DOHH2 (cell line): ENCODE data around the gene KIF25.

Source experiments
- H3F3A ChIP-seq: fragments of 200-600 bp; sonication (generic), shearing (Covaris generic); 2 replicates; pipeline ENCODE4 v1.6.0; 2016; ENCODE audit warnings: antibody characterized with exemption, mild to moderate bottlenecking; ENCODE audit not compliant: control insufficient read depth, insufficient read depth
- H3K27ac ChIP-seq: fragments of 200-600 bp; sonication (generic); 2 replicates; pipeline ENCODE4 v1.5.1; 2014; ENCODE audit warnings: low read depth, mild to moderate bottlenecking, low read length, moderate library complexity
- H3K27me3 ChIP-seq: fragments of 200-600 bp; sonication (generic); 2 replicates; pipeline ENCODE4 v1.6.1; 2014; ENCODE audit warnings: mild to moderate bottlenecking, low read length, mixed read lengths; ENCODE audit not compliant: control insufficient read depth
- H3K36me3 ChIP-seq: fragments of 200-600 bp; sonication (generic); 2 replicates; pipeline ENCODE4 v1.6.1; 2014; ENCODE audit warnings: mild to moderate bottlenecking, low read length, moderate library complexity, mixed read lengths; ENCODE audit not compliant: control insufficient read depth
- H3K4me1 ChIP-seq: fragments of 200-600 bp; sonication (generic); 2 replicates; pipeline ENCODE4 v1.6.1; 2014; ENCODE audit warnings: mild to moderate bottlenecking, low read length, mixed read lengths; ENCODE audit not compliant: control insufficient read depth
- H3K4me2 ChIP-seq: fragments of 200-600 bp; sonication (generic); 2 replicates; pipeline ENCODE4 v1.6.0; 2014; ENCODE audit warnings: mild to moderate bottlenecking, low read length, moderate library complexity
- H3K4me3 ChIP-seq: fragments of 200-600 bp; sonication (generic); 2 replicates; pipeline ENCODE4 v1.5.1; 2014; ENCODE audit warnings: mild to moderate bottlenecking, low read length, mixed read lengths
- H3K79me2 ChIP-seq: fragments of 200-600 bp; sonication (generic); 2 replicates; pipeline ENCODE4 v1.6.1; 2014; ENCODE audit warnings: mild to moderate bottlenecking, low read length, mixed read lengths; ENCODE audit not compliant: control insufficient read depth
- H3K9me2 ChIP-seq: fragments of 200-600 bp; sonication (generic); replicated peaks from 2 replicates; pipeline ENCODE4 v1.6.1; 2014; ENCODE audit warnings: mild to moderate bottlenecking, low read length, mixed read lengths; ENCODE audit not compliant: control insufficient read depth
- H3K9me3 ChIP-seq: fragments of 200-600 bp; sonication (generic); 2 replicates; pipeline ENCODE4 v1.6.1; 2014; ENCODE audit warnings: antibody characterized with exemption, low read length, mixed read lengths; ENCODE audit not compliant: control insufficient read depth, insufficient read depth
- H4K20me1 ChIP-seq: fragments of 200-600 bp; sonication (generic); 2 replicates; pipeline ENCODE4 v1.6.0; 2014; ENCODE audit warnings: low read depth, mild to moderate bottlenecking, antibody characterized with exemption, low read length, moderate library complexity; ENCODE audit not compliant: control insufficient read depth, insufficient read depth
- EZH2phosphoT487 ChIP-seq: fragments of 200-600 bp; sonication (generic); IDR thresholded peaks from 2 replicates; pipeline ENCODE4 v1.6.1; 2017; ENCODE audit warnings: borderline replicate concordance, mild to moderate bottlenecking, antibody characterized with exemption, low read length, moderate library complexity, mixed read lengths
- TF ChIP-seq, protein P1 (sequence below): fragments of 200-600 bp; sonication (generic); IDR thresholded peaks from one replicate; pipeline ENCODE4 v1.5.1; 2014; ENCODE audit warnings: antibody characterized with exemption, mild to moderate bottlenecking, low read depth, low read length; ENCODE audit not compliant: poor library complexity, severe bottlenecking

The KIF25 gene

DNA sequence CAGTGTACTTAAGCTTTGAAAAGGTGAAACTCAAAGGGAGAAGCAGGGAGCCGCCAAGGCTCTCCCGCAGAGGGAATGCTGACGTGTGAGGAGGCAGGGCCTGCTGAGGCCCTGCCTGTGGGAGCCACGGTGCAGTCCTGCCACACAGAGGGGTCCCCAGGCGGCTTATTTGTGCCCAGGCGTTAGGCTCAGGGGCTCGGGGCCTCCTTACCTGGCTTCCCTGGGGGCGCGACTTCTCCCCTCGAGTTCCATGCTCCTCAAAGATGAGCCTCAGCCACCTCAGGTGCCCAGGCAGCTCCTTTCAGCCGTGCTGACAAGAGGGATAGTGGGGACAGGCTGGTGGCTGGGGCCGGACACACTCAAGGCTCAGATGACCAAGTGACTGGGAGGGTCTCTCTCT is 2.2 kb upstream of the KIF25 start:
- no peaks in the 10 kb centered on the region for H3F3A ChIP-seq
- no peak overlapping the region for H3K4me2 ChIP-seq
- H3K4me1 ChIP-seq = no peaks in the 10 kb centered on the region
- H3K36me3 ChIP-seq = no peaks in the 10 kb centered on the region
- H3K27ac ChIP-seq = no peak overlapping the region
- no peaks in the 10 kb centered on the region for H4K20me1 ChIP-seq
- H3K9me3 ChIP-seq = no peaks in the 10 kb centered on the region
- TF ChIP-seq EZH2phosphoT487 = no peak
- TF ChIP-seq, protein P1, sequence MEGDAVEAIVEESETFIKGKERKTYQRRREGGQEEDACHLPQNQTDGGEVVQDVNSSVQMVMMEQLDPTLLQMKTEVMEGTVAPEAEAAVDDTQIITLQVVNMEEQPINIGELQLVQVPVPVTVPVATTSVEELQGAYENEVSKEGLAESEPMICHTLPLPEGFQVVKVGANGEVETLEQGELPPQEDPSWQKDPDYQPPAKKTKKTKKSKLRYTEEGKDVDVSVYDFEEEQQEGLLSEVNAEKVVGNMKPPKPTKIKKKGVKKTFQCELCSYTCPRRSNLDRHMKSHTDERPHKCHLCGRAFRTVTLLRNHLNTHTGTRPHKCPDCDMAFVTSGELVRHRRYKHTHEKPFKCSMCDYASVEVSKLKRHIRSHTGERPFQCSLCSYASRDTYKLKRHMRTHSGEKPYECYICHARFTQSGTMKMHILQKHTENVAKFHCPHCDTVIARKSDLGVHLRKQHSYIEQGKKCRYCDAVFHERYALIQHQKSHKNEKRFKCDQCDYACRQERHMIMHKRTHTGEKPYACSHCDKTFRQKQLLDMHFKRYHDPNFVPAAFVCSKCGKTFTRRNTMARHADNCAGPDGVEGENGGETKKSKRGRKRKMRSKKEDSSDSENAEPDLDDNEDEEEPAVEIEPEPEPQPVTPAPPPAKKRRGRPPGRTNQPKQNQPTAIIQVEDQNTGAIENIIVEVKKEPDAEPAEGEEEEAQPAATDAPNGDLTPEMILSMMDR = no peak
- H3K9me2 ChIP-seq = no peaks in the 10 kb centered on the region
- no peaks in the 10 kb centered on the region for H3K79me2 ChIP-seq
- no peak overlapping the region for H3K4me3 ChIP-seq
- no peaks in the 10 kb centered on the region for H3K27me3 ChIP-seq

DNA sequence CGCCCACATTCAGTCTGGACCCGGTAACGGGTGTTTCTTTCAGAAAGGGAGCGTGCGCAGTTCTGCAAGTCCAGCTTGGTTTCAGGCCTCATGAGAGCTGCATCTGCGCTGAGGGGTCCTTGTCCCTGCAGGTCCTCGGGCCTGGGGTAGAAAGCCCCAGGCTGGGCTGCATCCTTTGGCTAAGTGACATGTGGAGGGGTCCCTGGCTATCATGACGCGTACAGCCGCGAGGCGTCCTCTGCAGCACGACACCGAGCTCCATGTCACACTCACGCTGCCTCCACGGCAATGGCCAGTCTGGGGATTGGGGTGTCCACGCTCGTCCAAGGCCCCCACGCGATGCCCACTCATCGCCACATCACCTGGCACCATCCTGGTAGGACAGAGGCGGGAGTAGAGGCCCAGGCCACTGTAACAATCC is 1.7 kb upstream of the KIF25 start:
- Histone ChIP-seq H3K4me1 (no peaks in the 10 kb centered on the region), H3K4me2 (no peak overlapping the region), H3K79me2 (no peaks in the 10 kb centered on the region), H3K27ac (no peak overlapping the region), H3K36me3 (no peaks in the 10 kb centered on the region), H3F3A (no peaks in the 10 kb centered on the region), H4K20me1 (no peaks in the 10 kb centered on the region), H3K27me3 (no peaks in the 10 kb centered on the region), H3K9me3 (no peaks in the 10 kb centered on the region), H3K9me2 (no peaks in the 10 kb centered on the region), H3K4me3 (no peak overlapping the region)
- TF ChIP-seq EZH2phosphoT487 = no peak
- TF ChIP-seq, protein P1 = no peak

DNA sequence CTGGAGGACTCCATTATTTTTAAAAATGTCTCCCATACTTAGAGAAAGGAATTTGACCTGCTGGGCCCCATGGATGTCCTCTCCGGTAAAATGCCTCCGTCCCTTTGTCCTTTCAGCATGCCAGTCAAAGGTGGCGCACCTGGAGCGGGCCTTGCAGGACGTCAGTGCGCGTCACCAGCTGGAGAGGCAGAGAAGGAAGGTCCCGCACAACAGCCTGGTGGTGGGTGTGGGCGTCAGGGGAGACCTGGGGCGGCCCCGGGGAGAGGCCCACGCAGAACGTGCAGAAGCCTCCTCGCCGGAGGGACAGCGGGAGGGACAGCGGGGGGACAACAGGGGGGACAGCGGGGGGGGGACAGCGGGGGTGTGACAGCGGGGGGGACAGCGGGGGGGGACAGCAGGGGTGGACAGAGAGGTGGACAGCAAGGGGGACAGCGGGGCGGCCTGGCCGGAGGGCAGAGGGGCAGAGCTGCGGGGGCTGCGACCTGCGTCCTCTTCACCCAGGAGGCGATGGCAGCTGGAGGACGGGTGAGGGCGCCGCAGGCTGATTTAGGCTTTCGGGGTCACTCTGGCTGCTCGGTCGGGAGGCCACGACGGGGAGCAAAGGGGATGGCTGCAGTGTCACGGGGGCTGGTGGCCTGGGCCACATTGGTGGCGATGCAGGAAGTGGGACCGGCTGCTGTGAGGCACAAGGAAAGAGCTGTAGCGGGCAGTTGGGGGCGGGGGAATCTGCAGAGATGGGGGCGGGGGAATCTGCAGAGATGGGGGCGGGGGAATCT is 859 bp upstream of the KIF25 start:
- Histone ChIP-seq H3F3A (no peaks in the 10 kb centered on the region), H3K4me3 (no peak overlapping the region), H3K27me3 (no peaks in the 10 kb centered on the region), H3K79me2 (no peaks in the 10 kb centered on the region), H3K9me3 (no peaks in the 10 kb centered on the region), H3K4me2 (no peak overlapping the region), H3K36me3 (no peaks in the 10 kb centered on the region), H3K9me2 (no peaks in the 10 kb centered on the region), H3K27ac (no peak overlapping the region), H4K20me1 (no peaks in the 10 kb centered on the region), H3K4me1 (no peaks in the 10 kb centered on the region)
- TF ChIP-seq EZH2phosphoT487 = no peak
- TF ChIP-seq, protein P1 = no peak
